ENCODE measurements around the gene CMIP. TPM values are rescaled to one million over a fixed set of nuclear protein-coding genes. Genes with fewer than 3 reads are reported as not detected.
A peak's percentile ranks its signal among the peaks of the same experiment; 100 is the strongest.

CMIP gene
- polyA plus RNA-seq, 1 of the 3 experiments (the other 2 are of a cell fraction) = 5.4 TPM

GRCh38 chr16:81737885-81738536 lies 293.4 kb downstream of the CMIP start (continued):
- TF ChIP-seq IRF3 (IDR thresholded peaks at IDR 0.05; ENCODE audit: low read depth, low read length) (no peak), TEAD4 (IDR thresholded peaks at IDR 0.05; ENCODE audit: borderline replicate concordance, insufficient read depth) (no peak), EP300 (IDR thresholded peaks at IDR 0.05; ENCODE audit: borderline replicate concordance in 1 of 2, low read depth in 1 of 2, low read length in 1 of 2) (no peak), TCF12 (IDR thresholded peaks at IDR 0.05) (peak; percentile 15; the same call in 1 of the 2 replicates), JUND (IDR thresholded peaks at IDR 0.05) (no peak), RCOR1 (IDR thresholded peaks at IDR 0.05; ENCODE audit: low read length) (no peak), GABPA (IDR thresholded peaks at IDR 0.05; ENCODE audit: low read depth) (no peak), NFIC (IDR thresholded peaks at IDR 0.05; ENCODE audit: borderline replicate concordance) (no peak), MXI1 (IDR thresholded peaks at IDR 0.05; ENCODE audit: low read depth, low read length) (peak; percentile 59; the same call in 1 of the 2 replicates), USF1 (IDR thresholded peaks at IDR 0.05; ENCODE audit: borderline replicate concordance, low read depth) (no peak), FOSL2 (IDR thresholded peaks at IDR 0.05; ENCODE audit: borderline replicate concordance, low read depth) (no peak), CHD2 (IDR thresholded peaks at IDR 0.05; ENCODE audit: low read length, partially characterized antibody) (peak; percentile 83), NRF1 (IDR thresholded peaks at IDR 0.05; ENCODE audit: low read depth, low read length) (no peak), TAF1 (IDR thresholded peaks at IDR 0.05; ENCODE audit: borderline replicate concordance, low read depth, low read length) (no peak), YY1 (IDR thresholded peaks at IDR 0.05; ENCODE audit: low read depth) (no peak), ELF1 (IDR thresholded peaks at IDR 0.05) (no peak), USF2 (IDR thresholded peaks at IDR 0.05; ENCODE audit: borderline replicate concordance, low read depth, low read length) (no peak), SIN3A (IDR thresholded peaks at IDR 0.05; ENCODE audit: borderline replicate concordance, low read depth, low read length) (no peak), ZBTB33 (IDR thresholded peaks at IDR 0.05; ENCODE audit: borderline replicate concordance, low read depth) (no peak), CTCF (IDR thresholded peaks at IDR 0.05) (peak; percentile 85), RFX5 (IDR thresholded peaks at IDR 0.05; ENCODE audit: low read length) (no peak), EZH2phosphoT487 (IDR thresholded peaks at IDR 0.05; ENCODE audit: borderline replicate concordance, low read depth) (no peak), MEF2A (IDR thresholded peaks at IDR 0.05; ENCODE audit: borderline replicate concordance, low read depth) (no peak)

Data from SK-N-SH (cell line).